ENCODE measurements around the gene FAF2. TPM values are rescaled to one million over a fixed set of nuclear protein-coding genes. Genes with fewer than 3 reads are reported as not detected.
"Not testable (repeated sequence)": the region's sequence is repeated elsewhere in the genome, so short reads cannot be mapped to it uniquely, and the experiment has no call there.

FAF2 gene
- total and polyA plus RNA-seq, 9 donors = 22.6 to 33.0 (median 27.1) TPM

DNA sequence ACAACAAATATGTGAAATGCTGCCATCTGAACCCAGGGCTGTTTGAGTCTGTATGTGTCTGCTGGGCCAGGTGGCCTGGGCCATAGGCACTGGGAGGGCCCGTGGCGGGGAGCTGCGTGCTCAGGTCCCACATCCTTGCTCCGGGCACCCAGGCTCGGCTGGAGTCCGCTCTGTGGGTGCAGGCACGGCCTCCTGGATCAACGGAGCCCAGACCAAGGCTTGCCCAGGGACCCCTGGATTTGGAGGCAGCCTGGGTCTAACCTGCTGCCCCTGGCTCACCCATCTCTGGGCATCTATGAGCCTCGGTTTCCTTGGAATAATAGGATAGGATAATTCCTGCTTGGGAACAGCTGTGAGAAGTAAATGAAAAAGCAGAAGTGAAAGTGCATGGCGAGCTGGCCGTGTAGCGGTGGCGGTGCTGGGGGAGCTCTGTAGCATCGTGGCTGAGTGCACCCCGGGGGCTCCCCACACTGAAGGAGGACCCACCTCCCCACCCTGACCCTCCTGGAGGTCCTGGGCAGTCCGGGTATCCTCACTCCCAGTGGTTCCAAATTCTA is 102.2 kb downstream of the FAF2 start:
- Histone ChIP-seq H3K4me1 (ENCODE audit: control insufficient read depth, insufficient read depth, low read length) (peaks cover 6% of the 10 kb centered on the region), H3K27me3 (ENCODE audit: control insufficient read depth, insufficient read depth, low read length) (peaks cover 2% of the 10 kb centered on the region), H3K27ac (ENCODE audit: low read length) (no peak overlapping the region), H3K36me3 (ENCODE audit: control insufficient read depth, insufficient read depth, low read length) (no peaks in the 10 kb centered on the region), H3K9me3 (replicated peaks; ENCODE audit: control insufficient read depth, low read depth, low read length) (no peaks in the 10 kb centered on the region), H3K4me3 (ENCODE audit: low read length) (no peak overlapping the region)
- no peak for DNase-seq
- 75% methylated on average over 15 of the region's 16 CpGs for WGBS (ENCODE audit: insufficient coverage)

DNA sequence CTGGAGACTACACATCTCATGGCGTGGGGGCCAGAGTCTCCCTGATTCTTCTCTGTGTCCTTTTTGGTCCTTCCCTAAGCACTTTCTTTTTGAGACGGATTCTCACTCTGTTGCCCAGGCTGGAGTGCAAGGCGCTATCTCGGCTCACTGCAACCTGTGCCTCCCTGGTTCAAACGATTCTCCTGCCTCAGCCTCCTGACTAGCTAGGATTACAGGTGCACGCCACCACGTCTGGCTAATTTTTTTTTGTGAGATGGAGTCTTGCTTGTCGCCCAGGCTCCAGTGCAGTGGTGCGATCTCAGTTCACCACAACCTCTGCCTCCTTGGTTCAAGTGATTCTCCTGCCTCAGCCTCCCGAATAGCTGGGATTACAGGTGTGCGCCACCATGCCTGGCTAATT is 102.8 kb downstream of the FAF2 start:
- not testable (repeated sequence) for DNase-seq; H3K27ac ChIP-seq (ENCODE audit: low read length); H3K27me3 ChIP-seq (ENCODE audit: control insufficient read depth, insufficient read depth, low read length); H3K4me1 ChIP-seq (ENCODE audit: control insufficient read depth, insufficient read depth, low read length); H3K4me3 ChIP-seq (ENCODE audit: low read length); H3K36me3 ChIP-seq (ENCODE audit: control insufficient read depth, insufficient read depth, low read length); H3K9me3 ChIP-seq (replicated peaks; ENCODE audit: control insufficient read depth, low read depth, low read length)
- WGBS (ENCODE audit: insufficient coverage) = 80% methylated on average over 5 of the region's 11 CpGs

DNA sequence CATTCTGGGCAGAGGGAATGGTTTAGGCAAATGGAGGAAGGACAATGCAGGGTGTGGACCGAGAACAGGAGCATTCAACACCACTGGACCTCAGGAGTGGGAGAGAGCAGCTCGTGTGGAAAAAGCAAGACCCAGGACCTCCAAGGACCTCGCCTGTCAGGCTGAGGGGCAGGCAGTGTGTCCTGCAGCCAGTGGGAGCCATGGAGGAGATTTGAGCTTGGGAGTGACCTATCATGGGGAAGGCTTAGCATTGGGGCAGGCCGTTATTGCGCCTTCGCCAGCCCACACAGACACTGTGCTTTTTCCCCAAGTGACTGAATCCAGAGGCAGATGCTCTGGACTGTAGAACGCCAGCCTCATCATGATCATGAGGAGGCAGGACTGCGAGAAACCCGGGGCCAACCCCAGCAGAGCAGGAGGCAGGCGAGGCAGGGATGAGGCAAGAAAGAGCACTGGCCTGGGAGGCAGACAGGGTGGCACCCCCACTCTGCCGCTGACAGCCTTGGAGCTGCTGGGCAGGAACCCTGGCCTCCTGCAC is 104.2 kb downstream of the FAF2 start:
- no peaks in the 10 kb centered on the region for H3K36me3 ChIP-seq (ENCODE audit: control insufficient read depth, insufficient read depth, low read length)
- no peak for DNase-seq
- no peaks in the 10 kb centered on the region for H3K9me3 ChIP-seq (replicated peaks; ENCODE audit: control insufficient read depth, low read depth, low read length)
- H3K4me3 ChIP-seq (ENCODE audit: low read length) = no peak overlapping the region
- H3K4me1 ChIP-seq (ENCODE audit: control insufficient read depth, insufficient read depth, low read length) = peaks cover 6% of the 10 kb centered on the region
- H3K27ac ChIP-seq (ENCODE audit: low read length) = no peak overlapping the region
- peaks cover 2% of the 10 kb centered on the region for H3K27me3 ChIP-seq (ENCODE audit: control insufficient read depth, insufficient read depth, low read length)
- WGBS (ENCODE audit: insufficient coverage) = 74% methylated on average over 11 of the region's 11 CpGs

DNA sequence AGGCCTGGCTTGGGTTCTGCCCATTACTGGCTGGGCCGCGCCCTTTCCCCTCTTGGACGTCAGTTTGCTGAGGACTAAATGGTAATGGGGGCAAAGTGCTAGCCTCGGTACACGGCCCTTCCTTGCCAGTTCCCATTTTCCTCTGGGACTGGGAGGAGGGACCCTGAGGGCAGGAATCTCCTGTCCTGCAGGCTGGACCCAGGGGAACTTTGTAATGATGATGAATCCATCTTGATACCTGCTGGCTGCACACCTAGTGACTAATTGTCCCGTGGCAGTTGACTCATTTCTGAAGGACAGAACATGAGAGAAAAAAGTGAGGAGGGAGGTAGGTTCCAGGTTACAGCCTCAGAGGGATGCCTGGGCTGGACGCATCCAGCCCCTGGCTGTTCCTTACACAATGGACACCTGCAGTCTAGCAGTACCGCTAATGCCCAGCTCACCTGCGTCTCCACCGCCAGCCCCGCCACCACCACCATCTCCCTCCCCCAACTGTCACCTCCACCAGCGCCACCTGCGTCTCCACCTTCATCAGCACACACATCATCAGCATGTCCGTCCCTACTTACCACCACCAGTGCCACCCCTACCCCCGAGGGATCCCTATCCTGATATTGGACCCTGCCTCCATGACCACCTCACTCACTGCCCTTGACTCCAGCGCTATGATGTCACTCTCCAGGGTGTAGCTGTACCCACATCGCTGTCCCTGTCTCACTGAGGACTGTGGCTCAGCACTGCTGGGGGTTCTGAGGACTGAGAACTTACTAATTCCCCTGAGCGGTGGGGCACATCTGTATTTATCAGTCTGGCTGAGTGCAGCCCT is 105.3 kb downstream of the FAF2 start:
- Histone ChIP-seq H3K4me1 (ENCODE audit: control insufficient read depth, insufficient read depth, low read length) (peaks cover 6% of the 10 kb centered on the region), H3K9me3 (replicated peaks; ENCODE audit: control insufficient read depth, low read depth, low read length) (no peaks in the 10 kb centered on the region), H3K27ac (ENCODE audit: low read length) (no peak overlapping the region), H3K36me3 (ENCODE audit: control insufficient read depth, insufficient read depth, low read length) (no peaks in the 10 kb centered on the region), H3K4me3 (ENCODE audit: low read length) (no peak overlapping the region), H3K27me3 (ENCODE audit: control insufficient read depth, insufficient read depth, low read length) (peaks cover 2% of the 10 kb centered on the region)
- no peak for DNase-seq
- 56% methylated on average over 14 of the region's 18 CpGs for WGBS (ENCODE audit: insufficient coverage)

DNA sequence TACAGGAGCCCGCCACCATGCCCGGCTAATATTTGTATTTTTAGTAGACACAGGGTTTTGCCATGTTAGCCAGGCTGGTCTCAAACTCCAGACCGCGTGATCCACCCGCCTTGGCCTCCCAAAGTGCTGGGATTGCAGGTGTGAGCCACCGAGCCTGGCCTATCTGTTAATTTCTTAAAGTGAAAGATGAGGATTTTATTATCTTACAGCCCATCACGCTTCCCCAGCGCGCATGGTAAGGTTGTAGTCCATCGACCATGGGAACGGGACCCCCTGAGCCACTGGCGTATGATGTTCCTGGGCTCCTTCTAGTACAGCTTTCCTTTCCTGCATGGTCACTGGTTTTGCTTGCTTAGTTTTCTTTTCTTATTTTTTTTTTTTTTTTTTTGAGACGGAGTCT is 109.7 kb downstream of the FAF2 start:
- WGBS (ENCODE audit: insufficient coverage) = 96% methylated on average over 11 of the region's 13 CpGs
- H3K27me3 ChIP-seq (ENCODE audit: control insufficient read depth, insufficient read depth, low read length) = peaks cover 6% of the 10 kb centered on the region
- H3K36me3 ChIP-seq (ENCODE audit: control insufficient read depth, insufficient read depth, low read length) = no peaks in the 10 kb centered on the region

More for the DNA sequence above, 109.7 kb downstream of the FAF2 start:
- no peak overlapping the region for H3K27ac ChIP-seq (ENCODE audit: low read length)
- no peak overlapping the region for H3K4me3 ChIP-seq (ENCODE audit: low read length)
- H3K4me1 ChIP-seq (ENCODE audit: control insufficient read depth, insufficient read depth, low read length) = peaks cover 6% of the 10 kb centered on the region
- H3K9me3 ChIP-seq (replicated peaks; ENCODE audit: control insufficient read depth, low read depth, low read length) = peaks cover 2% of the 10 kb centered on the region
- no peak for DNase-seq

Other genes starting within 250 kb of the FAF2 start
- gene SIMC1, start 210.0 kb upstream of the FAF2 start, total RNA-seq = 11.8 TPM
- gene SIMC1, start 210.0 kb upstream of the FAF2 start, polyA plus RNA-seq (ENCODE audit: insufficient read depth in 1 of 8, insufficient read length in 8 of 8, low replicate concordance in 1 of 8) = 10 to 100 TPM; 12.7 to 20.9 (median 14.4) TPM
- 35.0 TPM for gene KIAA1191, start 86.6 kb upstream of the FAF2 start, total RNA-seq
- 10 to 100 TPM; 59.9 to 74.6 (median 63.0) TPM for gene KIAA1191, start 86.6 kb upstream of the FAF2 start, polyA plus RNA-seq (ENCODE audit: insufficient read depth in 1 of 8, insufficient read length in 8 of 8, low replicate concordance in 1 of 8)
- 9.1 TPM for gene ARL10, start 82.9 kb upstream of the FAF2 start, total RNA-seq
- 10 to 100 TPM in 4 of 8 donors, 1 to 10 TPM in 4; 7.9 to 12.5 (median 9.9) TPM for gene ARL10, start 82.9 kb upstream of the FAF2 start, polyA plus RNA-seq (ENCODE audit: insufficient read depth in 1 of 8, insufficient read length in 8 of 8, low replicate concordance in 1 of 8)
- 11.5 TPM for gene NOP16, start 59.8 kb upstream of the FAF2 start, total RNA-seq
- gene NOP16, start 59.8 kb upstream of the FAF2 start, polyA plus RNA-seq (ENCODE audit: insufficient read depth in 1 of 8, insufficient read length in 8 of 8, low replicate concordance in 1 of 8) = 10 to 100 TPM; 27.7 to 37.2 (median 32.5) TPM
- gene HIGD2A, start 59.6 kb upstream of the FAF2 start, total RNA-seq = 151 TPM
- gene HIGD2A, start 59.6 kb upstream of the FAF2 start, polyA plus RNA-seq (ENCODE audit: insufficient read depth in 1 of 8, insufficient read length in 8 of 8, low replicate concordance in 1 of 8) = 100 to 1,000 TPM; 145 to 220 (median 181) TPM
- gene CLTB, start 31.8 kb upstream of the FAF2 start, total RNA-seq = 54.1 TPM
- gene CLTB, start 31.8 kb upstream of the FAF2 start, polyA plus RNA-seq (ENCODE audit: insufficient read depth in 1 of 8, insufficient read length in 8 of 8, low replicate concordance in 1 of 8) = 10 to 100 TPM; 50.0 to 65.8 (median 58.7) TPM
- 9.1 TPM for gene RNF44, start 89.0 kb downstream of the FAF2 start, total RNA-seq
- gene RNF44, start 89.0 kb downstream of the FAF2 start, polyA plus RNA-seq (ENCODE audit: insufficient read depth in 1 of 8, insufficient read length in 8 of 8, low replicate concordance in 1 of 8) = 10 to 100 TPM; 20.5 to 39.5 (median 33.0) TPM
- gene CDHR2, start 101.0 kb downstream of the FAF2 start, total RNA-seq = 0.04 TPM
- gene CDHR2, start 101.0 kb downstream of the FAF2 start, polyA plus RNA-seq (ENCODE audit: insufficient read depth in 1 of 8, insufficient read length in 8 of 8, low replicate concordance in 1 of 8) = 1 to 10 TPM in 3 of 8 donors, under 1 TPM in 5; 0.10 to 8.9 (median 0.22) TPM
- 0.49 TPM for gene GPRIN1, start 161.8 kb downstream of the FAF2 start, total RNA-seq
- 1 to 10 TPM in 1 of 8 donors, under 1 TPM in 7; 0.51 to 2.8 (median 0.77) TPM for gene GPRIN1, start 161.8 kb downstream of the FAF2 start, polyA plus RNA-seq (ENCODE audit: insufficient read depth in 1 of 8, insufficient read length in 8 of 8, low replicate concordance in 1 of 8)
- gene SNCB, start 182.1 kb downstream of the FAF2 start, total RNA-seq = not detected
- gene SNCB, start 182.1 kb downstream of the FAF2 start, polyA plus RNA-seq (ENCODE audit: insufficient read depth in 1 of 8, insufficient read length in 8 of 8, low replicate concordance in 1 of 8) = under 1 TPM in 1 of 8 donors, not detected in 7; 0.14 TPM
- not detected for gene EIF4E1B, start 182.3 kb downstream of the FAF2 start, total RNA-seq
- gene EIF4E1B, start 182.3 kb downstream of the FAF2 start, polyA plus RNA-seq (ENCODE audit: insufficient read depth in 1 of 8, insufficient read length in 8 of 8, low replicate concordance in 1 of 8) = not detected
- gene TSPAN17, start 199.1 kb downstream of the FAF2 start, total RNA-seq = 15.5 TPM
- 10 to 100 TPM; 23.7 to 35.6 (median 27.0) TPM for gene TSPAN17, start 199.1 kb downstream of the FAF2 start, polyA plus RNA-seq (ENCODE audit: insufficient read depth in 1 of 8, insufficient read length in 8 of 8, low replicate concordance in 1 of 8)